SK-N-SH (cell line): ENCODE data around the gene AGAP1. TPM values are rescaled to one million over a fixed set of nuclear protein-coding genes. Genes with fewer than 3 reads are reported as not detected.

Experiments
- CTCF ChIA-PET: fragments of 300-600, 350-600 bp; formaldehyde crosslinking; extraction: SDS; loops from one replicate; lab custom pipeline; 2021; lab: Yijun Ruan, JAX
- POLR2A ChIA-PET: fragments of 350-600 bp; sonication (Branson Sonifier 250); formaldehyde crosslinking; extraction: SDS; loops from one replicate; lab custom pipeline; 2020; ENCODE audit warnings: antibody characterized with exemption, inconsistent platforms; lab: Yijun Ruan, JAX
- DNase-seq: peaks from one replicate; pipeline ENCODE4 v3.0.0; 2012
- H2AFZ ChIP-seq: fragments of 200-600 bp; sonication (generic); 2 replicates; pipeline ENCODE4 v1.8.1; 2016; ENCODE audit warnings: antibody characterized with exemption, mild to moderate bottlenecking, low read depth
- H3F3A ChIP-seq: fragments of 200-600 bp; sonication (generic); replicated peaks from 2 replicates; pipeline ENCODE3; 2016; ENCODE audit warnings: antibody characterized with exemption, mild to moderate bottlenecking; ENCODE audit not compliant: insufficient read depth
- H3K27ac ChIP-seq, 2 experiments: fragments of 200-500 bp in 1 of 2; fragments of 200-600 bp in 1 of 2; sonication (Bioruptor generic) in 1 of 2; sonication (generic), shearing (Covaris generic) in 1 of 2; 2 replicates each; pipeline versions ENCODE4 v1.5.1 to v1.6.1; 2014 to 2016; ENCODE audit warnings: low read depth in 2 of 2, inconsistent platforms in 1 of 2, low read length in 1 of 2, mild to moderate bottlenecking in 1 of 2, mixed read lengths in 1 of 2
- H3K27me3 ChIP-seq: fragments of 200-600 bp; sonication (generic), shearing (Covaris generic); 2 replicates; pipeline ENCODE4 v1.6.1; 2016; ENCODE audit warnings: mixed run types; ENCODE audit not compliant: insufficient read depth
- H3K36me3 ChIP-seq, 2 experiments: fragments of 200-500 bp in 1 of 2; fragments of 200-600 bp in 1 of 2; sonication (Bioruptor generic) in 1 of 2; sonication (generic) in 1 of 2; replicated peaks in 1 of 2; 2 replicates each; pipeline versions ENCODE3 to v1.5.1; 2014 to 2016; ENCODE audit warnings: low read length in 1 of 2, mild to moderate bottlenecking in 1 of 2; ENCODE audit not compliant: insufficient read depth in 2 of 2, control insufficient read depth in 1 of 2
- H3K4me1 ChIP-seq, 2 experiments: fragments of 200-500 bp in 1 of 2; fragments of 200-600 bp in 1 of 2; sonication (Bioruptor generic) in 1 of 2; sonication (generic), shearing (Covaris generic) in 1 of 2; 2 replicates each; pipeline versions ENCODE4 v1.5.1 to v1.6.1; 2014 to 2016; ENCODE audit warnings: low read depth in 1 of 2, low read length in 1 of 2, mixed run types in 1 of 2; ENCODE audit not compliant: insufficient read depth in 2 of 2, control insufficient read depth in 1 of 2
- H3K4me2 ChIP-seq: fragments of 200-600 bp; sonication (generic), shearing (Covaris generic); 2 replicates; pipeline ENCODE4 v1.6.1; 2017; ENCODE audit warnings: mixed run types
- H3K4me3 ChIP-seq, 2 experiments: fragments of 200-500 bp in 1 of 2; fragments of 200-600 bp in 1 of 2; sonication (Bioruptor generic) in 1 of 2; sonication (generic), shearing (Covaris generic) in 1 of 2; 2 replicates each; pipeline versions ENCODE4 v1.5.1 to v1.8.1; 2014 to 2016; ENCODE audit warnings: low read depth in 2 of 2, inconsistent platforms in 1 of 2, low read length in 1 of 2, mild to moderate bottlenecking in 1 of 2, mixed read lengths in 1 of 2, moderate library complexity in 1 of 2
- H3K79me2 ChIP-seq: fragments of 200-600 bp; sonication (generic); 2 replicates; pipeline ENCODE4 v1.8.1; 2017; ENCODE audit warnings: mild to moderate bottlenecking; ENCODE audit not compliant: insufficient read depth
- H3K9ac ChIP-seq: fragments of 200-600 bp; sonication (generic); 2 replicates; pipeline ENCODE4 v1.6.1; 2017; ENCODE audit warnings: mixed run types
- H3K9me2 ChIP-seq: fragments of 200-600 bp; sonication (generic); 2 replicates; pipeline ENCODE4 v1.6.1; 2017; ENCODE audit warnings: mixed run types
- H3K9me3 ChIP-seq: fragments of 200-600 bp; sonication (generic); 2 replicates; pipeline ENCODE4 v1.6.1; 2017; ENCODE audit warnings: mixed run types, mild to moderate bottlenecking, moderate library complexity
- H4K20me1 ChIP-seq: fragments of 200-600 bp; sonication (generic); 2 replicates; pipeline ENCODE4 v1.6.1; 2017; ENCODE audit warnings: mild to moderate bottlenecking, mixed run types; ENCODE audit not compliant: insufficient read depth
- CHD2 ChIP-seq: fragments of 150-350 bp; IDR thresholded peaks from 2 replicates; pipeline ENCODE4 v1.6.1; 2018; ENCODE audit warnings: low read length; ENCODE audit not compliant: partially characterized antibody
- EP300 ChIP-seq, 2 experiments: IDR thresholded peaks; 2 replicates each; pipeline versions ENCODE4 v1.4.0 to v1.6.1; 2012; ENCODE audit warnings: borderline replicate concordance in 1 of 2, low read depth in 1 of 2, low read length in 1 of 2
- EZH2phosphoT487 ChIP-seq: fragments of 200-600 bp; sonication (generic); IDR thresholded peaks from 2 replicates; pipeline ENCODE4 v1.6.1; 2017; ENCODE audit warnings: low read depth, mixed run types, mild to moderate bottlenecking, antibody characterized with exemption, moderate library complexity, borderline replicate concordance
- FOXM1 ChIP-seq: IDR thresholded peaks from 2 replicates; pipeline ENCODE4 v1.4.0; 2012; ENCODE audit warnings: low read depth, mild to moderate bottlenecking
- GABPA ChIP-seq: IDR thresholded peaks from 2 replicates; pipeline ENCODE4 v1.4.0; 2012; ENCODE audit warnings: low read depth, mild to moderate bottlenecking
- JUND ChIP-seq: IDR thresholded peaks from 2 replicates; pipeline ENCODE4 v1.4.0; 2012
- MAX ChIP-seq: IDR thresholded peaks from 2 replicates; pipeline ENCODE4 v1.4.0; 2012; ENCODE audit warnings: low read depth
- MEF2A ChIP-seq: IDR thresholded peaks from 2 replicates; pipeline ENCODE4 v1.4.0; 2012; ENCODE audit warnings: low read depth, borderline replicate concordance
- MXI1 ChIP-seq: IDR thresholded peaks from 2 replicates; pipeline ENCODE4 v1.6.1; 2012; ENCODE audit warnings: mild to moderate bottlenecking, low read depth, low read length, improper control_type of control experiment
- POLR2AphosphoS5 ChIP-seq: IDR thresholded peaks from 2 replicates; pipeline ENCODE4 v1.6.1; 2012; ENCODE audit warnings: low read depth, low read length
- RAD21 ChIP-seq: IDR thresholded peaks from 2 replicates; pipeline ENCODE4 v1.6.1; 2012; ENCODE audit warnings: mild to moderate bottlenecking, low read length
- SIN3A ChIP-seq: IDR thresholded peaks from 2 replicates; pipeline ENCODE4 v1.6.1; 2012; ENCODE audit warnings: low read depth, mild to moderate bottlenecking, low read length, moderate library complexity, borderline replicate concordance
- TAF1 ChIP-seq: IDR thresholded peaks from 2 replicates; pipeline ENCODE4 v1.6.1; 2012; ENCODE audit warnings: low read depth, mild to moderate bottlenecking, low read length, moderate library complexity, borderline replicate concordance
- TCF12 ChIP-seq: IDR thresholded peaks from 2 replicates; pipeline ENCODE4 v1.4.0; 2012
- TEAD4 ChIP-seq: IDR thresholded peaks from 2 replicates; pipeline ENCODE4 v1.4.0; 2012; ENCODE audit warnings: mild to moderate bottlenecking, borderline replicate concordance; ENCODE audit not compliant: insufficient read depth
- USF1 ChIP-seq: IDR thresholded peaks from 2 replicates; pipeline ENCODE4 v1.4.0; 2012; ENCODE audit warnings: low read depth, borderline replicate concordance
- YY1 ChIP-seq: IDR thresholded peaks from 2 replicates; pipeline ENCODE4 v1.4.0; 2012; ENCODE audit warnings: low read depth, mild to moderate bottlenecking
- WGBS: methylation state at CpG from one replicate; pipeline ENCODE4 v1.1.6; 2017; ENCODE audit warnings: low lambda C conversion rate; 5-methylcytosine and 5-hydroxymethylcytosine counted together
- polyA plus RNA-seq, 3 experiments: library from polyadenylated mRNA; depleted of rRNA; stranded (reverse); fragments of >200 nt; gene quantifications; 2 replicates each; pipeline ENCODE4 v1.2.3, GENCODE V29; 2012
- TF ChIP-seq, protein P1 (sequence below): fragments of 200-600 bp; sonication (generic); IDR thresholded peaks from 2 replicates; pipeline ENCODE4 v1.6.1; 2017; ENCODE audit warnings: antibody characterized with exemption, mild to moderate bottlenecking, moderate library complexity

The AGAP1 gene
- polyA plus RNA-seq, 1 of the 3 experiments (the other 2 are of a cell fraction) = 8.8 TPM

GRCh38 chr2:236093134-236093533, 599.3 kb downstream of the AGAP1 start:
- ChIA-PET POLR2A (no interaction called here), CTCF (interaction anchor here (1.0 to 2.2 kb wide), 4 partner anchors 22 to 327 kb away, joined by 3 to 4 read pairs (median 3); no protein-coding TSS in a partner anchor)
- no peak overlapping the region for H3K9ac ChIP-seq
- no peaks in the 10 kb centered on the region for H3K9me2 ChIP-seq
- H3K79me2 ChIP-seq = no peaks in the 10 kb centered on the region
- H2AFZ ChIP-seq = no peak overlapping the region
- DNase-seq = no peak
- TF ChIP-seq FOXM1 (no peak), POLR2AphosphoS5 (no peak), EP300 (IDR thresholded peaks at IDR 0.05; ENCODE audit: borderline replicate concordance in 1 of 2, low read depth in 1 of 2, low read length in 1 of 2) (no peak), TEAD4 (no peak), MAX (no peak), RAD21 (no peak), GABPA (no peak), MEF2A (no peak), SIN3A (no peak), CHD2 (no peak), EZH2phosphoT487 (no peak), USF1 (no peak), TCF12 (no peak), MXI1 (no peak), TAF1 (no peak), JUND (no peak), YY1 (no peak)
- TF ChIP-seq, protein P1, sequence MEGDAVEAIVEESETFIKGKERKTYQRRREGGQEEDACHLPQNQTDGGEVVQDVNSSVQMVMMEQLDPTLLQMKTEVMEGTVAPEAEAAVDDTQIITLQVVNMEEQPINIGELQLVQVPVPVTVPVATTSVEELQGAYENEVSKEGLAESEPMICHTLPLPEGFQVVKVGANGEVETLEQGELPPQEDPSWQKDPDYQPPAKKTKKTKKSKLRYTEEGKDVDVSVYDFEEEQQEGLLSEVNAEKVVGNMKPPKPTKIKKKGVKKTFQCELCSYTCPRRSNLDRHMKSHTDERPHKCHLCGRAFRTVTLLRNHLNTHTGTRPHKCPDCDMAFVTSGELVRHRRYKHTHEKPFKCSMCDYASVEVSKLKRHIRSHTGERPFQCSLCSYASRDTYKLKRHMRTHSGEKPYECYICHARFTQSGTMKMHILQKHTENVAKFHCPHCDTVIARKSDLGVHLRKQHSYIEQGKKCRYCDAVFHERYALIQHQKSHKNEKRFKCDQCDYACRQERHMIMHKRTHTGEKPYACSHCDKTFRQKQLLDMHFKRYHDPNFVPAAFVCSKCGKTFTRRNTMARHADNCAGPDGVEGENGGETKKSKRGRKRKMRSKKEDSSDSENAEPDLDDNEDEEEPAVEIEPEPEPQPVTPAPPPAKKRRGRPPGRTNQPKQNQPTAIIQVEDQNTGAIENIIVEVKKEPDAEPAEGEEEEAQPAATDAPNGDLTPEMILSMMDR = no peak
- WGBS = 88% methylated on average over 6 of the region's 6 CpGs
- H3K4me3 ChIP-seq = no peak overlapping the region
- no peaks in the 10 kb centered on the region for H3F3A ChIP-seq
- H3K9me3 ChIP-seq = no peaks in the 10 kb centered on the region
- no peaks in the 10 kb centered on the region for H4K20me1 ChIP-seq
- no peak overlapping the region for H3K4me2 ChIP-seq
- H3K27me3 ChIP-seq = no peaks in the 10 kb centered on the region
- H3K27ac ChIP-seq = no peak overlapping the region
- H3K36me3 ChIP-seq = no peaks in the 10 kb centered on the region
- peaks cover 5% of the 10 kb centered on the region in 2 experiments; a peak in 2 of 4 replicates for H3K4me1 ChIP-seq
